ENCODE data around the gene AKAP13.

DNA sequence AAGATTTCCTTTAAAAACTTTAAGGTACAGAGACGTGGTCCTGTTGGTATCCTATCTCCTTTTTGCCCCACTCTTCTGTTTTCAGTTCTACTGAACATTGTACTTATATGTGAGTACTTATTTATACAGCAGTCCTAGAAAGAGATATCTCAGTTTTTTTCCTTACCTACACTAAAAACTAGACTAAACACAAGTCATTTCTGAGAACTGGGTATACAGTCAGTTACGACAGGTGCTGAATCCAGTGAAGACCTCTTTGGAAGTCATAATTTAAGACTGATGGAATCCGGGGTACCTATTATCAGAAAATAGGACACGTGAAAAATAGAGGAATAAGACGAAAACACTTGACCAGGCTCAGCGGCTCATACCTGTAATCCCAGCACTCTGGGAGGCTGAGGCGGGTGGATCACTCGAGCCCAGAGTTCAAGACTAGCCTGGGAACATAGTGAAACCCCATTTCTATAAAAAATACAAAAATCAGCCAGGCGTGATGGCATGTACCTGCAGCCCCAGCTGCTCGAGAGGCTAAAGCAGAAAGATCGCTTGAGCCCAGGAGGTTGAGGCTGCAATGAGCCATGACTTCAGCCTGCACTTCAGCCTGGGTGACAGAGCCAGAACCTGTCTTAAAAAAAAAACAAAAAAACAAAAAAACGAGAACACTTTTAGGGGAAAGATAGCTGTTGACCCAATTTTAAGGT, 338.0 kb downstream of the AKAP13 start:
- TF ChIP-seq EZH2 (IDR thresholded peaks at IDR 0.05; ENCODE audit: low read depth, low read length, severe bottlenecking), result no peak
- TF ChIP-seq POLR2AphosphoS5 (IDR thresholded peaks at IDR 0.05; ENCODE audit: low read depth, low read length), result no peak
- no peak for TF ChIP-seq CTCF (IDR thresholded peaks at IDR 0.05; ENCODE audit: control extremely low read depth in 1 of 3, insufficient read depth in 1 of 3, low read depth in 1 of 3, low read length in 3 of 3)
- no peak for TF ChIP-seq POLR2A (IDR thresholded peaks at IDR 0.05; ENCODE audit: control extremely low read depth in 1 of 2, low read depth in 2 of 2, low read length in 2 of 2)
- no peak for TF ChIP-seq TCF12 (IDR thresholded peaks at IDR 0.05; ENCODE audit: low read depth, low read length)
- no peak for TF ChIP-seq FOSL1 (IDR thresholded peaks at IDR 0.05; ENCODE audit: insufficient read depth, low read depth, low read length)
- no peak for TF ChIP-seq RXRA (IDR thresholded peaks at IDR 0.05; ENCODE audit: insufficient read depth, low read depth, low read length)
- TF ChIP-seq KDM1A (IDR thresholded peaks at IDR 0.05; ENCODE audit: borderline replicate concordance, low read length), result no peak
- no peak for TF ChIP-seq RNF2 (IDR thresholded peaks at IDR 0.05; ENCODE audit: borderline replicate concordance, low read depth, low read length, missing control alignments, poor library complexity, severe bottlenecking)
- TF ChIP-seq TAF1 (IDR thresholded peaks at IDR 0.05; ENCODE audit: low read depth, low read length), result no peak
- TF ChIP-seq JUND (IDR thresholded peaks at IDR 0.05; ENCODE audit: low read length), result no peak
- no peak for TF ChIP-seq MAFK (IDR thresholded peaks at IDR 0.05; ENCODE audit: low read depth, low read length)

Data from H1 (cell line).